Measurements from ENCODE around the gene PPIL6.

The PPIL6 gene

GRCh38 chr6:109458774-109459531, 18.5 kb upstream of the PPIL6 start:
- Histone ChIP-seq H3K27ac (ENCODE audit: low read length, poor library complexity, severe bottlenecking) (no peak overlapping the region), H3K4me2 (ENCODE audit: low read length, poor library complexity, severe bottlenecking) (no peak overlapping the region)

GRCh38 chr6:109457562-109457996, 17.2 kb upstream of the PPIL6 start:
- Histone ChIP-seq H4K91ac (ENCODE audit: low read length) (no peak overlapping the region), H3K27ac (ENCODE audit: low read length, poor library complexity, severe bottlenecking) (no peak overlapping the region), H3K4me2 (ENCODE audit: low read length, poor library complexity, severe bottlenecking) (no peak overlapping the region), H2AK5ac (ENCODE audit: low read length, severe bottlenecking) (no peak overlapping the region), H2BK15ac (ENCODE audit: low read depth, poor library complexity, severe bottlenecking) (no peak overlapping the region), H3K4me3 (ENCODE audit: insufficient read depth in 1 of 2, low read depth in 1 of 2, low read length in 2 of 2) (peak overlapping the region in 1 of 2 experiments; percentile 95), H3K4me1 (ENCODE audit: control insufficient read depth, insufficient read depth, low read depth, low read length) (peaks cover 20% of the 10 kb centered on the region), H3K9ac (ENCODE audit: low read length) (peak overlapping the region; percentile 86), H4K8ac (ENCODE audit: low read length) (no peak overlapping the region), H3K36me3 (ENCODE audit: control insufficient read depth in 1 of 2, insufficient read depth in 2 of 2, low read depth in 1 of 2, low read length in 2 of 2) (peaks cover 15 to 29% of the 10 kb centered on the region in 2 experiments), H2BK12ac (ENCODE audit: low read length in 2 of 2) (no peak overlapping the region), H2BK120ac (ENCODE audit: low read depth, low read length) (no peak overlapping the region), H3K4ac (ENCODE audit: low read depth in 1 of 2, low read length in 2 of 2) (no peak overlapping the region), H3K23ac (ENCODE audit: low read length in 2 of 2) (no peak overlapping the region), H3K27me3 (ENCODE audit: control insufficient read depth in 1 of 2, insufficient read depth in 1 of 2, low read length in 2 of 2) (no peaks in the 10 kb centered on the region), H2AFZ (ENCODE audit: low read depth, low read length) (no peak overlapping the region), H3K9me3 (ENCODE audit: control insufficient read depth, low read length) (no peaks in the 10 kb centered on the region), H3K79me1 (replicated peaks; ENCODE audit: low read length, poor library complexity, severe bottlenecking) (peaks cover 23% of the 10 kb centered on the region), H2BK5ac (ENCODE audit: low read depth, low read length, poor library complexity, severe bottlenecking) (no peak overlapping the region), H3K18ac (ENCODE audit: low read depth in 1 of 2, low read length in 2 of 2) (no peak overlapping the region), H3K14ac (ENCODE audit: low read length in 2 of 2) (no peak overlapping the region)
- no peak for DNase-seq
- WGBS = 91% methylated on average over 6 of the region's 6 CpGs

More at GRCh38 chr6:109458774-109459531, 18.5 kb upstream of the PPIL6 start:
- Histone ChIP-seq H2AFZ (ENCODE audit: low read depth, low read length) (no peak overlapping the region), H2BK15ac (ENCODE audit: low read depth, poor library complexity, severe bottlenecking) (no peak overlapping the region), H4K91ac (ENCODE audit: low read length) (peak overlapping the region; percentile 8), H3K9me3 (ENCODE audit: control insufficient read depth, low read length) (no peaks in the 10 kb centered on the region), H2BK120ac (ENCODE audit: low read depth, low read length) (no peak overlapping the region), H2AK5ac (ENCODE audit: low read length, severe bottlenecking) (peak overlapping the region; percentile 67), H3K4ac (ENCODE audit: low read depth in 1 of 2, low read length in 2 of 2) (no peak overlapping the region), H3K18ac (ENCODE audit: low read depth in 1 of 2, low read length in 2 of 2) (no peak overlapping the region), H3K23ac (ENCODE audit: low read length in 2 of 2) (peak overlapping the region in 1 of 2 experiments; percentile 56), H3K14ac (ENCODE audit: low read length in 2 of 2) (no peak overlapping the region), H3K4me1 (ENCODE audit: control insufficient read depth, insufficient read depth, low read depth, low read length) (peaks cover 16% of the 10 kb centered on the region), H3K36me3 (ENCODE audit: control insufficient read depth in 1 of 2, insufficient read depth in 2 of 2, low read depth in 1 of 2, low read length in 2 of 2) (peaks cover 4 to 31% of the 10 kb centered on the region in 2 experiments), H3K9ac (ENCODE audit: low read length) (no peak overlapping the region), H3K4me3 (ENCODE audit: insufficient read depth in 1 of 2, low read depth in 1 of 2, low read length in 2 of 2) (no peak overlapping the region), H2BK5ac (ENCODE audit: low read depth, low read length, poor library complexity, severe bottlenecking) (no peak overlapping the region), H2BK12ac (ENCODE audit: low read length in 2 of 2) (no peak overlapping the region), H3K27me3 (ENCODE audit: control insufficient read depth in 1 of 2, insufficient read depth in 1 of 2, low read length in 2 of 2) (no peaks in the 10 kb centered on the region), H4K8ac (ENCODE audit: low read length) (no peak overlapping the region), H3K79me1 (replicated peaks; ENCODE audit: low read length, poor library complexity, severe bottlenecking) (peaks cover 15% of the 10 kb centered on the region)
- no peak for DNase-seq
- 96% methylated on average over 4 of the region's 5 CpGs for WGBS

GRCh38 chr6:109456710-109457561, 16.5 kb upstream of the PPIL6 start:
- Histone ChIP-seq H2BK15ac (ENCODE audit: low read depth, poor library complexity, severe bottlenecking) (no peak overlapping the region), H3K4me3 (ENCODE audit: insufficient read depth in 1 of 2, low read depth in 1 of 2, low read length in 2 of 2) (peak overlapping the region in 1 of 2 experiments; percentile 95), H3K9me3 (ENCODE audit: control insufficient read depth, low read length) (no peaks in the 10 kb centered on the region), H3K4me2 (ENCODE audit: low read length, poor library complexity, severe bottlenecking) (peak overlapping the region; percentile 98), H3K4ac (ENCODE audit: low read depth in 1 of 2, low read length in 2 of 2) (no peak overlapping the region), H3K27ac (ENCODE audit: low read length, poor library complexity, severe bottlenecking) (no peak overlapping the region), H3K9ac (ENCODE audit: low read length) (peak overlapping the region; percentile 86), H2BK5ac (ENCODE audit: low read depth, low read length, poor library complexity, severe bottlenecking) (no peak overlapping the region), H3K27me3 (ENCODE audit: control insufficient read depth in 1 of 2, insufficient read depth in 1 of 2, low read length in 2 of 2) (no peaks in the 10 kb centered on the region), H3K79me1 (replicated peaks; ENCODE audit: low read length, poor library complexity, severe bottlenecking) (peaks cover 24% of the 10 kb centered on the region), H3K14ac (ENCODE audit: low read length in 2 of 2) (no peak overlapping the region), H3K4me1 (ENCODE audit: control insufficient read depth, insufficient read depth, low read depth, low read length) (peaks cover 20% of the 10 kb centered on the region), H2BK120ac (ENCODE audit: low read depth, low read length) (no peak overlapping the region), H3K18ac (ENCODE audit: low read depth in 1 of 2, low read length in 2 of 2) (no peak overlapping the region), H3K36me3 (ENCODE audit: control insufficient read depth in 1 of 2, insufficient read depth in 2 of 2, low read depth in 1 of 2, low read length in 2 of 2) (peaks cover 21 to 29% of the 10 kb centered on the region in 2 experiments), H3K23ac (ENCODE audit: low read length in 2 of 2) (no peak overlapping the region), H2AK5ac (ENCODE audit: low read length, severe bottlenecking) (no peak overlapping the region), H2BK12ac (ENCODE audit: low read length in 2 of 2) (no peak overlapping the region), H4K91ac (ENCODE audit: low read length) (no peak overlapping the region), H4K8ac (ENCODE audit: low read length) (no peak overlapping the region), H2AFZ (ENCODE audit: low read depth, low read length) (no peak overlapping the region)
- WGBS = 86% methylated on average over 16 of the region's 16 CpGs
- DNase-seq = no peak

GRCh38 chr6:109456111-109456583, 15.7 kb upstream of the PPIL6 start:
- WGBS = 5% methylated on average over 38 of the region's 38 CpGs
- Histone ChIP-seq H3K79me1 (replicated peaks; ENCODE audit: low read length, poor library complexity, severe bottlenecking) (peaks cover 27% of the 10 kb centered on the region), H3K27ac (ENCODE audit: low read length, poor library complexity, severe bottlenecking) (no peak overlapping the region), H3K4me3 (ENCODE audit: insufficient read depth in 1 of 2, low read depth in 1 of 2, low read length in 2 of 2) (peak overlapping the region; percentile 95), H3K36me3 (ENCODE audit: control insufficient read depth in 1 of 2, insufficient read depth in 2 of 2, low read depth in 1 of 2, low read length in 2 of 2) (peaks cover 28 to 29% of the 10 kb centered on the region in 2 experiments), H2AFZ (ENCODE audit: low read depth, low read length) (peak overlapping the region; percentile 96), H2BK5ac (ENCODE audit: low read depth, low read length, poor library complexity, severe bottlenecking) (no peak overlapping the region), H3K9me3 (ENCODE audit: control insufficient read depth, low read length) (no peaks in the 10 kb centered on the region), H3K27me3 (ENCODE audit: control insufficient read depth in 1 of 2, insufficient read depth in 1 of 2, low read length in 2 of 2) (no peaks in the 10 kb centered on the region), H3K4ac (ENCODE audit: low read depth in 1 of 2, low read length in 2 of 2) (peak overlapping the region; percentile 47 to 72), H3K18ac (ENCODE audit: low read depth in 1 of 2, low read length in 2 of 2) (peak overlapping the region; percentile 87 to 90), H4K8ac (ENCODE audit: low read length) (peak overlapping the region; percentile 89), H3K4me1 (ENCODE audit: control insufficient read depth, insufficient read depth, low read depth, low read length) (peaks cover 20% of the 10 kb centered on the region), H3K14ac (ENCODE audit: low read length in 2 of 2) (peak overlapping the region in 1 of 2 experiments; percentile 53), H4K91ac (ENCODE audit: low read length) (peak overlapping the region; percentile 61), H3K9ac (ENCODE audit: low read length) (peak overlapping the region; percentile 86), H2BK15ac (ENCODE audit: low read depth, poor library complexity, severe bottlenecking) (peak overlapping the region; percentile 84), H2AK5ac (ENCODE audit: low read length, severe bottlenecking) (no peak overlapping the region), H2BK12ac (ENCODE audit: low read length in 2 of 2) (peak overlapping the region; percentile 18 to 43), H3K23ac (ENCODE audit: low read length in 2 of 2) (peak overlapping the region in 1 of 2 experiments; percentile 2), H2BK120ac (ENCODE audit: low read depth, low read length) (peak overlapping the region; percentile 57), H3K4me2 (ENCODE audit: low read length, poor library complexity, severe bottlenecking) (peak overlapping the region; percentile 98)
- no peak for DNase-seq

Measured in mesenchymal stem cell (in vitro differentiated cells and primary cell).